GM12873 (cell line): ENCODE data around the gene GATB.

ENCODE experiments used
- TF ChIP-seq, protein P1 (sequence below): IDR thresholded peaks from 2 replicates; pipeline ENCODE4 v1.5.1; 2012; ENCODE audit warnings: low read depth, mild to moderate bottlenecking, moderate library complexity, low read length, control low read depth; ENCODE audit not compliant: insufficient read depth; ENCODE audit errors: missing control alignments

The GATB gene, protein sequence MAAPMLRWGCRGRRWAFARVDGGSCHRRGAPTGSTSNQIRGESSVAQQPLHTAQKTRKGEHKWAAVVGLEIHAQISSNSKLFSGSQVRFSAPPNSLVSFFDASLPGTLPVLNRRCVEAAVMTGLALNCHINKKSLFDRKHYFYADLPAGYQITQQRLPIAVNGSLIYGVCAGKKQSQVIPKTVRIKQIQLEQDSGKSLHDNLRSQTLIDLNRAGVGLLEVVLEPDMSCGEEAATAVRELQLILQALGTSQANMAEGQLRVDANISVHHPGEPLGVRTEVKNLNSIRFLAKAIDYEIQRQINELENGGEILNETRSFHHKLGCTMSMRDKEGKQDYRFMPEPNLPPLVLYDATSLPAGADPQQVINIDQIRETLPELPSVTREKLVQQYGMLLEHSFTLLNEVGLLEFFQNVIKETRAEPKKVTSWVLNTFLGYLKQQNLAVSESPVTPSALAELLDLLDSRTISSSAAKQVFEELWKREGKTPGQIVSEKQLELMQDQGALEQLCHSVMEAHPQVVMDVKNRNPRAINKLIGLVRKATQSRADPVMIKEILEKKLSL

DNA sequence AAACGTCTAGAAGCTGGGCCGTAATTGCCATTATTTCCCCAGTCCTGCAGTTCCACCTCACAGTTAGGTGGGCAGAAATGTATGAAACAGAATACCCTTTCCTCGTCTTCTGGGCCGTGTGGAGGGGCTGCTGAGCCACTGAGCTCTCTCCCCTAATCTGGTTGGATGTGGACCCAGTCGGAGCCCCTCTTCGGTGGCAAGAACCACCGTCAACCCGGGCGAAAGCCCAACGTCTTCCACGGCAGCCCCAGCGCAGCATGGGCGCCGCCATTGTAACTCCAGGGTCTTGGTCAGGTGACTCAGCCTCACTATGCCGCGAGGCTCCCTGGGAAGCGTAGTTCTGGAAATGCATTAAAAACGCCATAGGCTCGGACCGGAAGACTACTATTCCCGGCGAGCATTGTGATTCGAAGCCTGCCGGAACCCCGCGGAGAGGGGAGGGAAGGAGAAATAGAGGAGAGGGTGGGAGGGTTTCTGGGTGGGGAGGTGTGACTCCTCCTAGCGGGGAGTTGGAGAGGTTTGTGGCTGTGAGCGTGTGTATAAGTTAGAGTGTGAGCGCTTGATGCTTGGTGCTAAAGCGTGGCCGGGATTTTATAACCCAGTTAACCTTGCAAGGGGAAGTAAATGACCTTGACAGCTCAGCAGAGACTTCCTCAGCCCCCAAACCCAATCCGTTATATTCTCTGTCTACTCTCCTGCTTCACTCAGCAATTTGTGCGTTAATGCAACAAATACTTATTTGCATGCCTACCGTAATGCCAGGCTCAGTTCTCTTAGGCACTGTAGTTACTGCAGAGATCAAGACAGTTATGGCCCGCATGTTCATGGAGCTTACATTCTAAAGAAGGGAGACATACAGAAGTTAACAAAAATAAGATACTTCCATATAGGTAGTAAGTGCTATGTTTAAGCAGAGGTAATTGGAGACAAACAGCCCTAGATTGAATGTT, at the start of gene GATB:
GATB (minus strand) TSS at position 296 of the 950 bp plus-strand sequence; CDS start at position 271, 25 bp downstream.
- TF ChIP-seq, protein P1, sequence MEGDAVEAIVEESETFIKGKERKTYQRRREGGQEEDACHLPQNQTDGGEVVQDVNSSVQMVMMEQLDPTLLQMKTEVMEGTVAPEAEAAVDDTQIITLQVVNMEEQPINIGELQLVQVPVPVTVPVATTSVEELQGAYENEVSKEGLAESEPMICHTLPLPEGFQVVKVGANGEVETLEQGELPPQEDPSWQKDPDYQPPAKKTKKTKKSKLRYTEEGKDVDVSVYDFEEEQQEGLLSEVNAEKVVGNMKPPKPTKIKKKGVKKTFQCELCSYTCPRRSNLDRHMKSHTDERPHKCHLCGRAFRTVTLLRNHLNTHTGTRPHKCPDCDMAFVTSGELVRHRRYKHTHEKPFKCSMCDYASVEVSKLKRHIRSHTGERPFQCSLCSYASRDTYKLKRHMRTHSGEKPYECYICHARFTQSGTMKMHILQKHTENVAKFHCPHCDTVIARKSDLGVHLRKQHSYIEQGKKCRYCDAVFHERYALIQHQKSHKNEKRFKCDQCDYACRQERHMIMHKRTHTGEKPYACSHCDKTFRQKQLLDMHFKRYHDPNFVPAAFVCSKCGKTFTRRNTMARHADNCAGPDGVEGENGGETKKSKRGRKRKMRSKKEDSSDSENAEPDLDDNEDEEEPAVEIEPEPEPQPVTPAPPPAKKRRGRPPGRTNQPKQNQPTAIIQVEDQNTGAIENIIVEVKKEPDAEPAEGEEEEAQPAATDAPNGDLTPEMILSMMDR, result peak; percentile 62

GRCh38 chr4:151810476-151810875, 49.7 kb upstream of the GATB start:
- TF ChIP-seq, protein P1, result no peak

DNA sequence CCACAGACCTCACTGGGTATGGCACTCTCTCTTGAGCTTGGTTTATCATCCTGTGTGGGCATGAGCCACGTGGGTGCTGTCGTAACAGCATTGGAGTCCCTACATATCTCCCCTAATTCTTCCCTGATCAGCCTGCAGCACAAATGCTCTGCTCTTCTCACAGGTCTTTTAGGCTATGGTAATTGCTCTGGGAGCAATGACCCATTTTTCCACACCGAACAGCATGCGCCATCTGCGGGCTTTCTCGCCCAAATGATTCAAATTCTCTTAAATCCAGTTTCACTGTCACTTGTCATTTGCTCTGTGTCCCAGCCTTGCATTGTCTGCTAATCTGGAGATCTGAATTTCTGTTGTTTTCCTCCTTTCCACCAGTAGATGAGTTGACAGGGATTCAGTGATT, 48.9 kb upstream of the GATB start:
- TF ChIP-seq, protein P1, result no peak

GRCh38 chr4:151808542-151808941, 47.7 kb upstream of the GATB start:
- TF ChIP-seq, protein P1, result no peak

GRCh38 chr4:151808120-151808529, 47.3 kb upstream of the GATB start:
- TF ChIP-seq, protein P1, result no peak

- TF ChIP-seq, protein P1, result no peak
These were observed 46.4 kb upstream of the GATB start for GRCh38 chr4:151807220-151807619.

DNA sequence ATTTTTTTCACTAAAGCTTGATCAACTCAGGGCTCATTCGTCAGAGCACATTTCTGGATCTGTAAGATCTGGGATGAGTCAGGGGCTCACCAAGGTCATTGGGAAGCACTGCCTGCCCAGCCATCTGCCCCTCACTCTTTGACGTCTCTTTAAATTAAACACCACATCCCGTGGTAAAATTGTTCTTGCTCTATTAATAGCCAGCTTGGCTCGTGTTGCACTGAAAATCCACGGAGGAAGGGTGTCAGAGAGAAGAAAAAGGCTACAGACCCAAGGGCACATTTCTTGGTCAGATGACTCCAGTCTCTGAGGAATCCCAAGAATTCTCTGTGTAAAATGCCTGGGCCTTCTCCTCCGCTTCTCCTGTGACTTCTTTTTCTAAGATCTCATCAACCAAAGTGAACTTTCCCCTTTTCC, 45.7 kb upstream of the GATB start:
- TF ChIP-seq, protein P1, result no peak
